WERI-Rb-1 (cell line): ENCODE measurements around the gene ARHGEF17.
"Not testable (repeated sequence)": the region's sequence is repeated elsewhere in the genome, so short reads cannot be mapped to it uniquely, and the experiment has no call there.

ENCODE experiments used
- DNase-seq: peaks from one replicate; pipeline ENCODE4 v3.0.0-alpha.2; 2020
- H3K27ac ChIP-seq: fragments of 250-450 bp; sonication (Bioruptor Pico); 2 replicates; pipeline ENCODE4 v1.5.1; 2020; ENCODE audit warnings: mild to moderate bottlenecking, moderate library complexity
- H3K27me3 ChIP-seq: fragments of 250-450 bp; sonication (Bioruptor Pico); 2 replicates; pipeline ENCODE4 v1.5.1; 2021; ENCODE audit warnings: mild to moderate bottlenecking, low read depth, moderate library complexity; ENCODE audit not compliant: insufficient read depth, severe bottlenecking
- H3K36me3 ChIP-seq: fragments of 250-450 bp; sonication (Bioruptor Pico); 2 replicates; pipeline ENCODE4 v1.5.1; 2020; ENCODE audit warnings: mild to moderate bottlenecking, moderate library complexity
- H3K4me3 ChIP-seq: 2 replicates; pipeline ENCODE4 v1.5.1; 2011; ENCODE audit warnings: low read depth, mild to moderate bottlenecking, control low read depth, low read length
- H3K9me3 ChIP-seq: fragments of 250-450 bp; sonication (Bioruptor Pico); 2 replicates; pipeline ENCODE4 v1.5.1; 2021; ENCODE audit warnings: mild to moderate bottlenecking, moderate library complexity; ENCODE audit not compliant: severe bottlenecking
- TF ChIP-seq, protein P1 (sequence below): IDR thresholded peaks from 2 replicates; pipeline ENCODE4 v1.5.1; 2011; ENCODE audit warnings: low read depth, mild to moderate bottlenecking, control low read depth, inconsistent platforms, low read length

Gene ARHGEF17

DNA sequence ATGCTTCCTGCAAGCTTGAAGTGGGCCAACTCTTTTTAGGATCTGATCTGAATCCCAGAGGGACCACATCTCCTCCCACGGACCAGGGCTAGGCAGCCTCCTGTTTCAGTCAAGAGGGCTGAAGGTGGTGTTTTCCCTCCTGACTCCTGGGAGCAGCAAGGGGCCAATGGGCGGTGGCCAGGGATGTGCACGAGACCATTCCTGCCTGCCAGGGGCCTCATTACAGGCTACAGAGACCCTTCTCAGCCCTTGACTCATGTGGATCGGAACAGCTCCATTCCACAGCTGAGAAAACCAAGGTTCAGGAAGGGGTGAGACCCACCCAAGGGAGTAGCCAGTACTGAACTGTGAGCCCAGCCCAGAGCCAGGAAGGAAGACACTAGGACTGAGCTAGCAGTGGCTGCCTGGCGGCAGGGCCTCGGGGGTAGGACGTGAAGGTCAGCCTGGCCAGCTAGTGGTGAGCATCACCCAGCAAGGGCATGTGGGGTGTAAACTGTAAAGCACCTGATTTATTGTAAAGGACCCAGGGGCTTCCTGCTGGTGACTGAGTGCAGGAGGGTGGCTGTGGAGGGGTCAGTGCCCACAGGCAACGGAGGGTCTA, 39.3 kb upstream of the ARHGEF17 start:
- H3K36me3 ChIP-seq: no peaks in the 10 kb centered on the region
- no peak for DNase-seq
- H3K27me3 ChIP-seq: no peaks in the 10 kb centered on the region
- H3K4me3 ChIP-seq: no peak overlapping the region
- no peak overlapping the region for H3K27ac ChIP-seq
- H3K9me3 ChIP-seq: no peaks in the 10 kb centered on the region
- TF ChIP-seq, protein P1, sequence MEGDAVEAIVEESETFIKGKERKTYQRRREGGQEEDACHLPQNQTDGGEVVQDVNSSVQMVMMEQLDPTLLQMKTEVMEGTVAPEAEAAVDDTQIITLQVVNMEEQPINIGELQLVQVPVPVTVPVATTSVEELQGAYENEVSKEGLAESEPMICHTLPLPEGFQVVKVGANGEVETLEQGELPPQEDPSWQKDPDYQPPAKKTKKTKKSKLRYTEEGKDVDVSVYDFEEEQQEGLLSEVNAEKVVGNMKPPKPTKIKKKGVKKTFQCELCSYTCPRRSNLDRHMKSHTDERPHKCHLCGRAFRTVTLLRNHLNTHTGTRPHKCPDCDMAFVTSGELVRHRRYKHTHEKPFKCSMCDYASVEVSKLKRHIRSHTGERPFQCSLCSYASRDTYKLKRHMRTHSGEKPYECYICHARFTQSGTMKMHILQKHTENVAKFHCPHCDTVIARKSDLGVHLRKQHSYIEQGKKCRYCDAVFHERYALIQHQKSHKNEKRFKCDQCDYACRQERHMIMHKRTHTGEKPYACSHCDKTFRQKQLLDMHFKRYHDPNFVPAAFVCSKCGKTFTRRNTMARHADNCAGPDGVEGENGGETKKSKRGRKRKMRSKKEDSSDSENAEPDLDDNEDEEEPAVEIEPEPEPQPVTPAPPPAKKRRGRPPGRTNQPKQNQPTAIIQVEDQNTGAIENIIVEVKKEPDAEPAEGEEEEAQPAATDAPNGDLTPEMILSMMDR: no peak

DNA sequence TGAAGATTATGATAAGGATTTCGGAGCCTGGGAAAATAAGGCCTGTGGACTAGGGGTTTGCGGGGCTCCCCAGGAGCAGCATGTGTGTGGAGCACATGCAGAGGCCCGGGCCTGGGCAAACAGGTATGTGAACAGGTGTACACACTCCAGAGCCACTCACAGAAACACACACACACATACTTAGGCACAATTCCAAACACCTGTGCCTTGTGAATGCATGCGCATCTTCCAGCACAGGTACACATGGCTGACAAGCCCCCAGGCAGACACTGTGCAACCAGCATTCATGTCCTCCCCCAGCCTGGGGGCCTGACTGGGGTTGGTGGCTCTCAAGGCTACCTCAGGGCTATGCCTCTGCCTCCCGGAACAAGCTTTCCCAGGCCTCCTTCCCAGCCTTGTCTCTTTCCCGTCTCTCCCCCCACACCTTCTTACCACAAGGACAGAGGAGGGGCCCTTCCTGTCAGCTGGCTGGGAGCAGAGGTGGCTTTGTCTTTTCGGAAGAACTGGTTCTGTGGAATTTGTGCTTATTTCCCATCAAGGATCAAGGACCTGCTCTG, 38.5 kb upstream of the ARHGEF17 start:
- no peak overlapping the region for H3K4me3 ChIP-seq
- H3K27me3 ChIP-seq: no peaks in the 10 kb centered on the region
- H3K9me3 ChIP-seq: no peaks in the 10 kb centered on the region
- no peaks in the 10 kb centered on the region for H3K36me3 ChIP-seq
- no peak overlapping the region for H3K27ac ChIP-seq
- no peak for DNase-seq
- TF ChIP-seq, protein P1: no peak

DNA sequence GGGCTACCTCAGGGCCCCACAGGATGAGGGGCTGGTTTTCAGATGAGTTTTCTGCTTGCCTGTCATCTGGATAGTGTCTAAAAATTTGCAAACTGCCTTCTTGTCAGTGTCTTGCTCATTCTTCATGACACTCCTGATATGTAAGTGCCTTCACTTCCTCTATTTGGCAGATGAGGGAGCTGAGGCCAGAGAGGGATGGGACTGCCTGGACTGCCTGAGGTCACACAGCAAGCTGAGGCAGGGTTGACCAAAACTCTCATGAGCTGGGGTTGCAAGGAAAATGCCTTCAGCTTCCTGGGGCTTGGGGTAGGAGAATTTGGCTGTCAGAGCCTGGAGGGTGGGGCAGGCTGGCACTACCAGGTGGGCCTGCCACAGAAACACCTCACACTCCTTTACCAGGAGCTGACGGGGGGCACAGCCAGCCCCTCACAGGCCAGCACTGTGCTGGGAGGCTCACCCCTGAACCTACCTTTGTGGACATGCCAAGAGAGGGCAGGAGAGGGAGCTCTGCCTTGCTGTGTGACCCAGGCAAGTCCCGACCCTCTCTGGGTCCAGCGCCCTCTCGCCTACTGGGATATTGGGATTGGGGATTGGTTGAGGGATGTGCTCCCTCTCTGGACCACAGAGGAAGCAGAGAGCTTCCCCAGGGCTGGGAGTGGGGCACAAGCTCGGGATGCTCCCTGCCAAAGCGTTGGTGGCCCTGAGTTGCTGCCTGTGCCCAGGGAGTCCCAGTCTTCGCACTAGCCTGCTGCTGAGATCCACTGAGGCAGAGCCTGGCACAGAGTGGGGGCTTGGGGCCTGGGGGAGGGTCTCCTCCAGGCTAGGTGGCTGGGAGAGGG, 37.8 kb upstream of the ARHGEF17 start:
- no peak for DNase-seq
- Histone ChIP-seq H3K36me3 (no peaks in the 10 kb centered on the region), H3K27ac (no peak overlapping the region), H3K9me3 (no peaks in the 10 kb centered on the region), H3K27me3 (no peaks in the 10 kb centered on the region), H3K4me3 (no peak overlapping the region)
- TF ChIP-seq, protein P1: no peak

DNA sequence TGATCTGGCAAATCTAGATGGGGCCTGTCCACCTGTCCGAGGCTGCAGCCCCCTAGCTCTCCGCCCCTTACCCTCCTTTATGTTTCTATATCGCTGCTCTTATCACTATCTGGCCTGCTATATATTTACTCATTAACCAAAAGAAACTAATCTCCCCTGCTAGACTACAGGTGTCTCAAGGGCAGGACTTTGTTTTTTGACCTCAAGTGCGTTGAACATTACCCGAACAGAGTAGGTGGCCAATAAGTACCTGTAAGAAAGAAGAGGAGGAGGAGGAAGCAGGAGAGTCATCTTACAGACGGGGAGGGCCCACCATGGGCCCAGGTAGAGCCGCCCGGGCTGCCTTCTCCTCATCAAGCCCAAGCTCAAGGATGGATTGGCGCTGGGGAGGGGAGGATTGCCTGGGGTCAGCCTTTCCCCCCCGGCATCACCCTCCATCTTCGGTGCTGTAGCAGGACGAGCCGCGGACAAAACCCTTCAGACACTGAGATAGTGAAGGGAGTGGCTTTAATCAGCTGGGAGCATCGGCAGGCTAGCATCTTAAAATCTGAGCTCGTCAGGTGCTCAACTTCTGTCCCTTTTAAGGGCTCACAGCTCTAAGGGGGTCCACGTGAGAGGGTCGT, 37.1 kb upstream of the ARHGEF17 start:
- H3K9me3 ChIP-seq: no peaks in the 10 kb centered on the region
- TF ChIP-seq, protein P1: no peak
- no peaks in the 10 kb centered on the region for H3K36me3 ChIP-seq
- H3K27ac ChIP-seq: no peak overlapping the region
- no peak for DNase-seq
- H3K4me3 ChIP-seq: no peak overlapping the region
- no peaks in the 10 kb centered on the region for H3K27me3 ChIP-seq

DNA sequence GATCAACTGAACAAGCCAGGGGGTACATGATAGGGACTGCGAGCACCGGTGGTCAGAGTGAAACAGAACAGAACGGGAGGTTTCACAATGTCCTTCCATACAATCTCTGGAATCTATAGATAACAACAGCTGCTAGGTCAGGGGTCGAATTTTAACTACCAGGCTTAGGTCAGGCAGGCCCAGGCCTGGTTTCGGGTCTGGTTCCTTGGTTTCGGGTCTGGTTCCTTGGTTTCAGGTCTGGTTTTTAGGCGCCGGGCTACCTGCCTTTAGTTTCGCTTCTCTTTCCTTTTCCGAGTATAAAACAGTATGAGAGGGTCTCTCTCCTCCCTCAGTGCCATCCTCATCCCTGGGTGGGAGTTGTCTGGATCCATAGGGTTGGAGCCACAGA, 36.6 kb upstream of the ARHGEF17 start:
- not testable (repeated sequence) for H3K36me3 ChIP-seq, H3K4me3 ChIP-seq, H3K27ac ChIP-seq, DNase-seq, H3K27me3 ChIP-seq, H3K9me3 ChIP-seq
